ENCODE data around the gene CASP2. TPM values are rescaled to one million over a fixed set of nuclear protein-coding genes. Genes with fewer than 3 reads are reported as not detected.

Gene CASP2
- polyA plus RNA-seq, 2 donors = 6.6 to 7.2 TPM

DNA sequence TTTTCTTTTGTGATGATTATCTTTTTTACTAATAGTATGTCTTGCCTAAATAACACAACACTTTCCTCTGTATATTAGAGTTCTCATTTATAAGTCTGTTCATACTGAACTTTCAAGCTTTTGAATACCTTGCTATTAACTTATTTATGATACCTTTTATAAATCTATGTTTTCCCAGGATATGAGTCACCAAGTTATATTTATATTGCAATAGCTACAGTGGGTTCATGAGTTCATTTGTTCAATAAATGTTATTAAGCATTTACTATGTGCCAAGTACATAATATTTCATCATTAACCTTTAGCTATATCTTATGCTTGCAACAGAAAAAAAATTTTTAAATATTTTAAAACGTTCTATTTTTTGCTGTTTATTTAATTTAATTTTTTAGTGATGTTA lies 46.1 kb downstream of the CASP2 start:
- Histone ChIP-seq H3K9me3 (ENCODE audit: control insufficient read depth in 2 of 2, insufficient read depth in 1 of 2, low read depth in 1 of 2, low read length in 1 of 2) (no peaks in the 10 kb centered on the region), H3K27me3 (ENCODE audit: control insufficient read depth in 1 of 2, insufficient read depth in 2 of 2, low read length in 2 of 2) (no peaks in the 10 kb centered on the region), H3K4me3 (ENCODE audit: low read depth in 1 of 2, low read length in 2 of 2) (no peak overlapping the region), H3K36me3 (ENCODE audit: control insufficient read depth in 2 of 2, insufficient read depth in 2 of 2, low read length in 1 of 2) (no peaks in the 10 kb centered on the region), H3K4me1 (ENCODE audit: control insufficient read depth in 2 of 2, insufficient read depth in 2 of 2, low read length in 1 of 2) (peaks cover 0 to 2% of the 10 kb centered on the region in 2 donors), H3K27ac (ENCODE audit: low read depth in 2 of 2, low read length in 1 of 2) (no peak overlapping the region)
- 19 to 20% methylated on average over 1 of the region's 1 CpG for WGBS, 2 donors

DNA sequence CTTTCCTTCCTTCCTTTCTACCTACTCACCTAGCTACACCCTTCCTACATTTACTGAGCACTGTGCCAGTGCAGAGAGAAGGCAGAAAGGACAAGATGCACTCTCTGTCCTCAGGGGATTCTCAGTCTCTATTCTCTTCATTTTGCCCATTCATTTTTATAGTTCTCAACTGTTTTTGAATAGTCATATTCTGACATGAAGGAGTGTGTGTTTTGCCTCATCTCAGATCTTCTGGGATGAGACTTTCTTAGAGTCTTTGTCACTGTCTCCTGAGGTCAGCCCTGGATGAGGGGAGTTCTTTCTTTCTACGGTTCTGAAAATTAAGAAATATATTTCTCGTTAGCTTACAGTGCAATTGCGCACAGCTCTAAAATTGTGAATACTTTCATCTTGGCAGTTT lies 49.1 kb downstream of the CASP2 start:
- Histone ChIP-seq H3K36me3 (ENCODE audit: control insufficient read depth in 2 of 2, insufficient read depth in 2 of 2, low read length in 1 of 2) (no peaks in the 10 kb centered on the region), H3K9me3 (ENCODE audit: control insufficient read depth in 2 of 2, insufficient read depth in 1 of 2, low read depth in 1 of 2, low read length in 1 of 2) (no peaks in the 10 kb centered on the region), H3K27me3 (ENCODE audit: control insufficient read depth in 1 of 2, insufficient read depth in 2 of 2, low read length in 2 of 2) (no peaks in the 10 kb centered on the region), H3K4me3 (ENCODE audit: low read depth in 1 of 2, low read length in 2 of 2) (no peak overlapping the region), H3K4me1 (ENCODE audit: control insufficient read depth in 2 of 2, insufficient read depth in 2 of 2, low read length in 1 of 2) (no peaks in the 10 kb centered on the region), H3K27ac (ENCODE audit: low read depth in 2 of 2, low read length in 1 of 2) (no peak overlapping the region)
- WGBS, 2 donors = 85 to 89% methylated on average over 3 of the region's 3 CpGs

DNA sequence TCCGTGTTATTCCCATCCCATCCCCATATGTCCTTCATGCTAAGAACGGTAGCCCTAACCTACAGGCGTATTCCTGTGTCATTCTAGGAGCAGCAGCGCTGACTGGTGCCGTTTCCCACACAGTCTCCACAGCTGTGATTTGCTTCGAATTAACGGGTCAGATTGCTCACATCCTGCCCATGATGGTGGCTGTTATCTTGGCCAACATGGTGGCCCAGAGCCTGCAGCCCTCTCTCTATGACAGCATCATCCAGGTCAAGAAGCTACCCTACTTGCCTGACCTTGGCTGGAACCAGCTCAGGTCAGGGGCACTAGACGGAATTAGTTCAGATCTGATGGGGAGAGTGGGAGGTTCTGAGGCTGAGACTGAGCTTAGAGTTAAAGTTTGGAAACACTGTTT lies 53.7 kb downstream of the CASP2 start:
- Histone ChIP-seq H3K4me3 (ENCODE audit: low read depth in 1 of 2, low read length in 2 of 2) (no peak overlapping the region), H3K27me3 (ENCODE audit: control insufficient read depth in 1 of 2, insufficient read depth in 2 of 2, low read length in 2 of 2) (no peaks in the 10 kb centered on the region), H3K27ac (ENCODE audit: low read depth in 2 of 2, low read length in 1 of 2) (no peak overlapping the region), H3K4me1 (ENCODE audit: control insufficient read depth in 2 of 2, insufficient read depth in 2 of 2, low read length in 1 of 2) (peaks cover 0 to 3% of the 10 kb centered on the region in 2 donors), H3K36me3 (ENCODE audit: control insufficient read depth in 2 of 2, insufficient read depth in 2 of 2, low read length in 1 of 2) (no peaks in the 10 kb centered on the region), H3K9me3 (ENCODE audit: control insufficient read depth in 2 of 2, insufficient read depth in 1 of 2, low read depth in 1 of 2, low read length in 1 of 2) (no peaks in the 10 kb centered on the region)
- WGBS, 2 donors = 96% methylated on average over 8 of the region's 8 CpGs

GRCh38 chr7:143343596-143343995 lies 55.4 kb downstream of the CASP2 start:
- no peaks in the 10 kb centered on the region for H3K9me3 ChIP-seq (ENCODE audit: control insufficient read depth in 2 of 2, insufficient read depth in 1 of 2, low read depth in 1 of 2, low read length in 1 of 2)
- H3K36me3 ChIP-seq (ENCODE audit: control insufficient read depth in 2 of 2, insufficient read depth in 2 of 2, low read length in 1 of 2) = no peaks in the 10 kb centered on the region
- WGBS, 2 donors = 84 to 91% methylated on average over 3 of the region's 3 CpGs
- no peak overlapping the region for H3K27ac ChIP-seq (ENCODE audit: low read depth in 2 of 2, low read length in 1 of 2)
- H3K27me3 ChIP-seq (ENCODE audit: control insufficient read depth in 1 of 2, insufficient read depth in 2 of 2, low read length in 2 of 2) = no peaks in the 10 kb centered on the region
- no peak overlapping the region for H3K4me3 ChIP-seq (ENCODE audit: low read depth in 1 of 2, low read length in 2 of 2)
- H3K4me1 ChIP-seq (ENCODE audit: control insufficient read depth in 2 of 2, insufficient read depth in 2 of 2, low read length in 1 of 2) = peaks cover 0 to 3% of the 10 kb centered on the region in 2 donors

DNA sequence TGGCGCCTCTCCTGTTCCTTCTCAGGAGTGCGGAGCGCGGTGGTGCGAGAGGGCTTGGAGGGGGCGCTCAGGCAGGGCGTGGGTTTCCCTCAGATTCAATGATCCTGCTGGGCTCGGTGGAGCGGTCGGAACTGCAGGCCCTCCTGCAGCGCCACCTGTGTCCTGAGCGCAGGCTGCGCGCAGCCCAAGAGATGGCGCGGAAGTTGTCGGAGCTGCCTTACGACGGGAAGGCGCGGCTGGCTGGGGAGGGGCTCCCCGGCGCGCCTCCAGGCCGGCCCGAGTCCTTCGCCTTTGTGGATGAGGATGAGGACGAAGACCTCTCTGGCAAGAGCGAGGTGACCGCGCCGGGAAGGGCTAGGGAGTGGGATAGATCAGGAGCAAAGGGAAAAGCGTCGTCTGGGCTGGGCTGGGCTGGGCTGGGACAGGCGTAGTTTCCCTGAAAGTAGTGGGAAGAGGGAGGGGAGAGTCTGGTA lies 57.3 kb downstream of the CASP2 start:
- Histone ChIP-seq H3K27ac (ENCODE audit: low read depth in 2 of 2, low read length in 1 of 2) (no peak overlapping the region), H3K4me3 (ENCODE audit: low read depth in 1 of 2, low read length in 2 of 2) (peak overlapping the region; percentile 34 to 39), H3K9me3 (ENCODE audit: control insufficient read depth in 2 of 2, insufficient read depth in 1 of 2, low read depth in 1 of 2, low read length in 1 of 2) (no peaks in the 10 kb centered on the region), H3K4me1 (ENCODE audit: control insufficient read depth in 2 of 2, insufficient read depth in 2 of 2, low read length in 1 of 2) (peaks cover 0 to 3% of the 10 kb centered on the region in 2 donors), H3K27me3 (ENCODE audit: control insufficient read depth in 1 of 2, insufficient read depth in 2 of 2, low read length in 2 of 2) (no peaks in the 10 kb centered on the region), H3K36me3 (ENCODE audit: control insufficient read depth in 2 of 2, insufficient read depth in 2 of 2, low read length in 1 of 2) (no peaks in the 10 kb centered on the region)
- 5 to 6% methylated on average over 34 to 35 of the region's 35 CpGs for WGBS, 2 donors

DNA sequence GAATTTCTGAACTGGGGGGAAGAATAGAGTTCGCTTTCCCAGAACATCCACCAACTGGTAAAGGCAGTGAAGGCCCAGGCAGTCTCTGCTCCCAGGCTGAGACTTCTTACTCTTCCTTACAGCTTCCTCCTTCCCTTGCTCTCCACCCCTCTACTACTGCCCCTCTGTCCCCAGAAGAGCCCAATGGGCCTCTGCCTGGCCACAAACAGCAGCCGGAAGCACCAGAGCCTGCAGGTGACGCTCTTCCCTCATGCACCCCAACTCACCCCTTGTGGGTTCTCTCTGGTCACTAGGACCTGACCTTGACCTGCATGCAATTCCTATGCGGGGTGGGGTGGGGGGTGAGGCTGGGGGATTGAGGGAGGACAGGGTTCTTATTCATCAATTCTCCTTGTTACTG lies 57.9 kb downstream of the CASP2 start:
- Histone ChIP-seq H3K4me3 (ENCODE audit: low read depth in 1 of 2, low read length in 2 of 2) (no peak overlapping the region), H3K36me3 (ENCODE audit: control insufficient read depth in 2 of 2, insufficient read depth in 2 of 2, low read length in 1 of 2) (no peaks in the 10 kb centered on the region), H3K9me3 (ENCODE audit: control insufficient read depth in 2 of 2, insufficient read depth in 1 of 2, low read depth in 1 of 2, low read length in 1 of 2) (no peaks in the 10 kb centered on the region), H3K27ac (ENCODE audit: low read depth in 2 of 2, low read length in 1 of 2) (no peak overlapping the region), H3K27me3 (ENCODE audit: control insufficient read depth in 1 of 2, insufficient read depth in 2 of 2, low read length in 2 of 2) (no peaks in the 10 kb centered on the region), H3K4me1 (ENCODE audit: control insufficient read depth in 2 of 2, insufficient read depth in 2 of 2, low read length in 1 of 2) (peaks cover 0 to 3% of the 10 kb centered on the region in 2 donors)
- 95 to 96% methylated on average over 4 of the region's 4 CpGs for WGBS, 2 donors

DNA sequence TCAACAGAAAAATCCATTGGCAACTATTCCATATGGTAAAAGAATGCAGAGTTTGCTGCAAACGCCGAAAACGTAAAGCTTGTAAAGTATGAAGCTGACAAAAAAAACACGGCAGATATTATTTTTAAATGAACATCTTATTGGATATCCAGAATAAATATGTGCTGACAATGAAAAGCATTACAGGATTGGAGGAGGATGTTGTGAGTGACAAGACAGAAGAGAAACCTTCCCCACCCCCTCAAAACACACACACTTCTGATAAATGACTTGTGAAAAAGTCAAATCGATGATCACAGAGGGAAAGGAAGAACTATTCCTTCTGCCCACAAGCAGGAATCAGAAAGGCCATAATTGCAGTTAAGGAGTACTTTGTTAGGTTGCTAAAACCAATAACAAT lies 59.8 kb downstream of the CASP2 start:
- no peaks in the 10 kb centered on the region for H3K36me3 ChIP-seq (ENCODE audit: control insufficient read depth in 2 of 2, insufficient read depth in 2 of 2, low read length in 1 of 2)
- peaks cover 0 to 3% of the 10 kb centered on the region in 2 donors for H3K4me1 ChIP-seq (ENCODE audit: control insufficient read depth in 2 of 2, insufficient read depth in 2 of 2, low read length in 1 of 2)
- H3K9me3 ChIP-seq (ENCODE audit: control insufficient read depth in 2 of 2, insufficient read depth in 1 of 2, low read depth in 1 of 2, low read length in 1 of 2) = no peaks in the 10 kb centered on the region
- H3K4me3 ChIP-seq (ENCODE audit: low read depth in 1 of 2, low read length in 2 of 2) = no peak overlapping the region
- no peak overlapping the region for H3K27ac ChIP-seq (ENCODE audit: low read depth in 2 of 2, low read length in 1 of 2)
- WGBS, 2 donors = 60 to 72% methylated on average over 5 of the region's 5 CpGs
- no peaks in the 10 kb centered on the region for H3K27me3 ChIP-seq (ENCODE audit: control insufficient read depth in 1 of 2, insufficient read depth in 2 of 2, low read length in 2 of 2)

DNA sequence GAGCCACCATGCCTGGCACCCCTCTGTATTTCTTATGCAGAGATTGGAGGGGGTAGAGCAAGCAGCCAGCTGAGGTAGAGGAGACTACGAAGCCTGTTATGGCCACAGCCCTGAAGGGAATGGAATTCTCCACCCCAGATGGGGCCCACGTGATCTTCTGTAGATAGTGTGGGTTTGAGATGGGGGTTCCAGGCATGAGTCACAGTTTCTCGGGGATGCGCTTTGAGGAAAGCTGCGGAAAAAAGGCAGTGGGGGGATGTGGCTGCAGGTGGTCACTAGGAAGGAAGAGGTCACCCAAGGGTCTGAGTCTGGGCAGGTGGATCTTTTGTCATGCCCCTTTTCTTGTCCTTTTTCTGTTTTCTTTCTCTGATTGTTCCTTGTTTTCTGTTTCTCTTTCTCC lies 62.9 kb downstream of the CASP2 start:
- Histone ChIP-seq H3K4me3 (ENCODE audit: low read depth in 1 of 2, low read length in 2 of 2) (no peak overlapping the region), H3K36me3 (ENCODE audit: control insufficient read depth in 2 of 2, insufficient read depth in 2 of 2, low read length in 1 of 2) (no peaks in the 10 kb centered on the region), H3K27me3 (ENCODE audit: control insufficient read depth in 1 of 2, insufficient read depth in 2 of 2, low read length in 2 of 2) (no peaks in the 10 kb centered on the region), H3K27ac (ENCODE audit: low read depth in 2 of 2, low read length in 1 of 2) (no peak overlapping the region), H3K4me1 (ENCODE audit: control insufficient read depth in 2 of 2, insufficient read depth in 2 of 2, low read length in 1 of 2) (no peaks in the 10 kb centered on the region), H3K9me3 (ENCODE audit: control insufficient read depth in 2 of 2, insufficient read depth in 1 of 2, low read depth in 1 of 2, low read length in 1 of 2) (no peaks in the 10 kb centered on the region)
- 71 to 75% methylated on average over 5 of the region's 5 CpGs for WGBS, 2 donors

DNA sequence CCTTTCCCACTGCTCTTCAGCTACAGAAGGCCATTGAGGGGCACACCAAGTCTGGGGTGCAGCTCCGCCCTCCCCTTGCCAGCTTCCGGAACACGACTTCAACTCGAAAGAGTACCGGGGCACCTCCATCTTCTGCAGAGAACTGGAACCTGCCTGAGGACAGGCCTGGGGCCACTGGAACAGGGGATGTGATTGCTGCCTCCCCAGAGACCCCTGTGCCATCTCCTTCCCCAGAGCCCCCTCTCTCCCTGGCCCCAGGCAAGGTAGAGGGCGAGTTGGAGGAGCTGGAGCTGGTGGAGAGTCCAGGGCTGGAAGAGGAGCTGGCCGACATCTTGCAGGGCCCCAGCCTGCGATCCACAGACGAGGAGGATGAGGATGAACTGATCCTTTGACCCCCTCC lies 63.4 kb downstream of the CASP2 start:
- H3K27me3 ChIP-seq (ENCODE audit: control insufficient read depth in 1 of 2, insufficient read depth in 2 of 2, low read length in 2 of 2) = no peaks in the 10 kb centered on the region
- no peak overlapping the region for H3K27ac ChIP-seq (ENCODE audit: low read depth in 2 of 2, low read length in 1 of 2)
- H3K4me1 ChIP-seq (ENCODE audit: control insufficient read depth in 2 of 2, insufficient read depth in 2 of 2, low read length in 1 of 2) = no peaks in the 10 kb centered on the region
- no peak overlapping the region for H3K4me3 ChIP-seq (ENCODE audit: low read depth in 1 of 2, low read length in 2 of 2)
- no peaks in the 10 kb centered on the region for H3K9me3 ChIP-seq (ENCODE audit: control insufficient read depth in 2 of 2, insufficient read depth in 1 of 2, low read depth in 1 of 2, low read length in 1 of 2)
- 91 to 93% methylated on average over 9 of the region's 9 CpGs for WGBS, 2 donors
- H3K36me3 ChIP-seq (ENCODE audit: control insufficient read depth in 2 of 2, insufficient read depth in 2 of 2, low read length in 1 of 2) = no peaks in the 10 kb centered on the region

DNA sequence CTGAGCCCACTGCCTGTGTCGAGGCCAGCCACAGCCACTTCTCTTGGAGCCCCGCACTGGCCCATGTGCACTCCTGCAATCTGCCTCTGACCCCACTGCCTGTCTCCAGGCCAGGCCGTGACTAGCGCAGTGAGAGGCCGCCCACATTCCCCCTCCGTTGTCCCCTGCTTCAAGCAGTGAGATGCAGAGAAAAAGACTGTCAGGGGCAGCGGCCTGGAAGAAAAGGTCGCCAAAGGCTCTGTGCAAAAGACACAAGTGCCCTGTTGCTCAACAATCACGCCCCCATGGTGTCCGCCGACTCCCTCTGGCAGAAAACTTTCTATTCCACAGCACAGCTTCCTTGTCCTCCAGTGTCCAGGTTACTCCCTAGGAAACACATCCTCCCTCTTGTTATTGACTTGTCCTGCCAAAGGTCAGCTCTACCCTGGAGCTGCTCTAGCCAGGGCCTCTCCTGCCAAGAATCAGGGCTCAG lies 64.4 kb downstream of the CASP2 start:
- Histone ChIP-seq H3K9me3 (ENCODE audit: control insufficient read depth in 2 of 2, insufficient read depth in 1 of 2, low read depth in 1 of 2, low read length in 1 of 2) (no peaks in the 10 kb centered on the region), H3K4me1 (ENCODE audit: control insufficient read depth in 2 of 2, insufficient read depth in 2 of 2, low read length in 1 of 2) (no peaks in the 10 kb centered on the region), H3K4me3 (ENCODE audit: low read depth in 1 of 2, low read length in 2 of 2) (no peak overlapping the region), H3K27me3 (ENCODE audit: control insufficient read depth in 1 of 2, insufficient read depth in 2 of 2, low read length in 2 of 2) (no peaks in the 10 kb centered on the region), H3K27ac (ENCODE audit: low read depth in 2 of 2, low read length in 1 of 2) (no peak overlapping the region), H3K36me3 (ENCODE audit: control insufficient read depth in 2 of 2, insufficient read depth in 2 of 2, low read length in 1 of 2) (no peaks in the 10 kb centered on the region)
- whole genome bisulfite sequencing, 2 donors = 87 to 88% methylated on average over 11 of the region's 11 CpGs

All from esophagus (tissue), 2 donors.